SU-DHL-6 (cell line): ENCODE measurements around the gene LAX1.

Experiments used
- H2AFZ ChIP-seq: fragments of 200-600 bp; sonication (generic); 2 replicates; pipeline ENCODE4 v1.6.1; 2014; ENCODE audit warnings: low read depth, mild to moderate bottlenecking, moderate library complexity, mixed read lengths, antibody characterized with exemption, low read length; ENCODE audit not compliant: severe bottlenecking
- H3F3A ChIP-seq: fragments of 200-600 bp; shearing (Covaris generic); 2 replicates; pipeline ENCODE4 v1.6.0; 2016; ENCODE audit warnings: antibody characterized with exemption, mild to moderate bottlenecking; ENCODE audit not compliant: insufficient read depth
- H3K27ac ChIP-seq: fragments of 200-600 bp; sonication (generic); 2 replicates; pipeline ENCODE4 v1.5.1; 2016; ENCODE audit warnings: low read depth, mild to moderate bottlenecking, low read length, moderate library complexity, mixed read lengths
- H3K27me3 ChIP-seq: fragments of 200-600 bp; sonication (generic), shearing (Covaris generic); 2 replicates; pipeline ENCODE4 v1.6.0; 2014; ENCODE audit warnings: mild to moderate bottlenecking, low read length
- H3K36me3 ChIP-seq: fragments of 200-600 bp; sonication (generic); 2 replicates; pipeline ENCODE4 v1.6.1; 2014; ENCODE audit warnings: mild to moderate bottlenecking, low read length, mixed read lengths
- H3K4me2 ChIP-seq: fragments of 300-600, 200-600 bp; shearing (Covaris generic), sonication (generic); 2 replicates; pipeline ENCODE4 v1.6.0; 2014; ENCODE audit warnings: low read length, low read depth, mild to moderate bottlenecking; ENCODE audit not compliant: poor library complexity, severe bottlenecking
- H3K4me3 ChIP-seq: fragments of 200-600 bp; sonication (generic); 2 replicates; pipeline ENCODE4 v1.5.1; 2014; ENCODE audit warnings: antibody characterized with exemption, low read length, mild to moderate bottlenecking, mixed read lengths; ENCODE audit not compliant: insufficient read depth, poor library complexity, severe bottlenecking
- H3K79me2 ChIP-seq: fragments of 200-600 bp; sonication (generic); 2 replicates; pipeline ENCODE4 v1.6.1; 2014; ENCODE audit warnings: mild to moderate bottlenecking, low read length, moderate library complexity; ENCODE audit not compliant: insufficient read depth
- H3K9ac ChIP-seq: fragments of 200-600 bp; sonication (generic); 2 replicates; pipeline ENCODE4 v1.7.0; 2014; ENCODE audit warnings: mild to moderate bottlenecking, low read length
- H3K9me2 ChIP-seq: fragments of 200-600 bp; sonication (generic); replicated peaks from 2 replicates; pipeline ENCODE4 v1.6.1; 2014; ENCODE audit warnings: low read length; ENCODE audit not compliant: insufficient read depth
- H3K9me3 ChIP-seq: fragments of 200-600 bp; sonication (generic); 2 replicates; pipeline ENCODE4 v1.6.1; 2014; ENCODE audit warnings: low read length, mixed read lengths; ENCODE audit not compliant: insufficient read depth
- H4K20me1 ChIP-seq: fragments of 200-600 bp; sonication (generic); 2 replicates; pipeline ENCODE4 v1.6.1; 2014; ENCODE audit warnings: low read depth, mild to moderate bottlenecking, antibody characterized with exemption, low read length, moderate library complexity, mixed read lengths
- CTCF ChIP-seq: fragments of 200-600 bp; sonication (generic); IDR thresholded peaks from one replicate; pipeline ENCODE4 v1.5.1; 2017; ENCODE audit warnings: antibody characterized with exemption, mild to moderate bottlenecking, low read length, moderate library complexity; ENCODE audit not compliant: insufficient read depth, poor library complexity, severe bottlenecking
- EZH2phosphoT487 ChIP-seq: fragments of 200-600 bp; sonication (generic), shearing (Covaris generic); conservative IDR thresholded peaks from 2 replicates; pipeline ENCODE4 v1.6.1; 2018; ENCODE audit warnings: mild to moderate bottlenecking, antibody characterized with exemption, low read length, moderate library complexity, mixed read lengths

Gene LAX1

GRCh38 chr1:203795441-203796235 lies 30.7 kb downstream of the LAX1 start, which contains the start of the genes ZBED6 and ZC3H11A:
ZBED6 (plus strand) TSS chr1:203795623; CDS start chr1:203797523, 1,900 bp downstream.
ZC3H11A (plus strand) TSS chr1:203795623; CDS start chr1:203817071, 21,448 bp downstream.
- Histone ChIP-seq H3K36me3 (peaks cover 23% of the 10 kb centered on the region), H3K4me2 (peak within 1 kb of the TSS; percentile 79), H3F3A (no peaks in the 10 kb centered on the region), H3K9ac (peak within 1 kb of the TSS; percentile 75), H4K20me1 (peaks cover 5% of the 10 kb centered on the region; the same call in 1 of the 2 replicates), H3K9me2 (no peaks in the 10 kb centered on the region), H3K27me3 (no peaks in the 10 kb centered on the region), H3K79me2 (peaks cover 48% of the 10 kb centered on the region), H2AFZ (peak within 1 kb of the TSS; percentile 92), H3K9me3 (no peaks in the 10 kb centered on the region), H3K4me3 (peak within 1 kb of the TSS; percentile 90), H3K27ac (peak within 1 kb of the TSS; percentile 54)
- TF ChIP-seq EZH2phosphoT487 = no peak
- no peak for TF ChIP-seq CTCF

GRCh38 chr1:203796236-203796605 lies 31.2 kb downstream of the LAX1 start:
- peaks cover 54% of the 10 kb centered on the region for H3K79me2 ChIP-seq
- peak overlapping the region; percentile 79 for H3K4me2 ChIP-seq
- H3K36me3 ChIP-seq = peaks cover 24% of the 10 kb centered on the region
- H3K4me3 ChIP-seq = peak overlapping the region; percentile 90
- H2AFZ ChIP-seq = no peak overlapping the region
- 0 out of 2 replicates have a peak, but pooled peaks cover under 1% of the 10 kb centered on the region for H3F3A ChIP-seq
- peaks cover 8% of the 10 kb centered on the region; the same call in 1 of the 2 replicates for H4K20me1 ChIP-seq
- no peaks in the 10 kb centered on the region for H3K9me2 ChIP-seq
- TF ChIP-seq EZH2phosphoT487 (no peak), CTCF (no peak)
- no peaks in the 10 kb centered on the region for H3K9me3 ChIP-seq
- H3K27ac ChIP-seq = peak overlapping the region; percentile 54
- H3K9ac ChIP-seq = peak overlapping the region; percentile 75
- H3K27me3 ChIP-seq = no peaks in the 10 kb centered on the region

- H3K9ac ChIP-seq = no peak overlapping the region
- H3F3A ChIP-seq = 0 out of 2 replicates have a peak, but pooled peaks cover 7% of the 10 kb centered on the region
- H3K4me3 ChIP-seq = peak overlapping the region; percentile 90
- H3K9me2 ChIP-seq = no peaks in the 10 kb centered on the region
- H3K79me2 ChIP-seq = peaks cover 64% of the 10 kb centered on the region
- H3K27ac ChIP-seq = no peak overlapping the region
- H4K20me1 ChIP-seq = peaks cover 10% of the 10 kb centered on the region; the same call in 1 of the 2 replicates
- TF ChIP-seq EZH2phosphoT487 (no peak), CTCF (no peak)
- no peak overlapping the region for H2AFZ ChIP-seq
- H3K4me2 ChIP-seq = peak overlapping the region; percentile 79
- H3K36me3 ChIP-seq = peaks cover 31% of the 10 kb centered on the region
- no peaks in the 10 kb centered on the region for H3K9me3 ChIP-seq
- H3K27me3 ChIP-seq = no peaks in the 10 kb centered on the region
These were observed 32.2 kb downstream of the LAX1 start for GRCh38 chr1:203797216-203797615.
